HepG2 (cell line): Measurements from ENCODE around the gene GMEB2. TPM values are rescaled to one million over a fixed set of nuclear protein-coding genes. Genes with fewer than 3 reads are reported as not detected.

ENCODE experiments used
- CBX5 ChIP-seq: sonication (generic); formaldehyde crosslinking; IDR thresholded peaks from 2 replicates; pipeline ENCODE4 v1.4.0; 2020; ENCODE audit warnings: missing genetic modification reagents, borderline replicate concordance
- CREB1 ChIP-seq, 2 experiments: fragments of 450-650 bp in 1 of 2; IDR thresholded peaks; 2 replicates each; pipeline ENCODE4 v1.6.1; 2016 to 2017; ENCODE audit warnings: control low read depth in 1 of 2, mild to moderate bottlenecking in 1 of 2, missing compliant biosample characterization in 1 of 2, missing genetic modification characterization in 1 of 2
- ELF1 ChIP-seq: sonication (generic); formaldehyde crosslinking; IDR thresholded peaks from 2 replicates; pipeline ENCODE4 v1.4.0; 2020; ENCODE audit warnings: missing genetic modification reagents
- FOXJ3 ChIP-seq: sonication (generic); formaldehyde crosslinking; IDR thresholded peaks from 2 replicates; pipeline ENCODE4 v1.4.0; 2020; ENCODE audit warnings: missing genetic modification reagents, mild to moderate bottlenecking, borderline replicate concordance
- HDAC2 ChIP-seq: sonication (generic); formaldehyde crosslinking; IDR thresholded peaks from 2 replicates; pipeline ENCODE4 v1.4.0; 2020; ENCODE audit warnings: missing genetic modification reagents
- IKZF1 ChIP-seq: fragments of 450-650 bp; IDR thresholded peaks from 2 replicates; pipeline ENCODE4 v1.7.1; 2016
- MZF1 ChIP-seq: sonication (generic); formaldehyde crosslinking; IDR thresholded peaks from 2 replicates; pipeline ENCODE4 v1.8.1; 2023; ENCODE audit warnings: mild to moderate bottlenecking, missing genetic modification reagents, borderline replicate concordance
- NCOA1 ChIP-seq: sonication (generic); formaldehyde crosslinking; IDR thresholded peaks from 2 replicates; pipeline ENCODE4 v1.9.0; 2021; ENCODE audit warnings: missing genetic modification reagents
- PAWR ChIP-seq: sonication (generic); formaldehyde crosslinking; IDR thresholded peaks from 2 replicates; pipeline ENCODE4 v1.4.0; 2020; ENCODE audit warnings: missing genetic modification reagents, mild to moderate bottlenecking, borderline replicate concordance
- PAX8 ChIP-seq: sonication (generic); formaldehyde crosslinking; IDR thresholded peaks from 2 replicates; pipeline ENCODE4 v1.8.0; 2022; ENCODE audit warnings: mild to moderate bottlenecking, missing genetic modification reagents, borderline replicate concordance
- RELA ChIP-seq: sonication (generic); formaldehyde crosslinking; IDR thresholded peaks from 2 replicates; pipeline ENCODE4 v1.4.0; 2020; ENCODE audit warnings: missing genetic modification reagents
- RXRB ChIP-seq: IDR thresholded peaks from 2 replicates; pipeline ENCODE4 v1.6.1; 2016; ENCODE audit warnings: borderline replicate concordance, missing genetic modification reagents, missing compliant biosample characterization
- SP1 ChIP-seq, 2 experiments: fragments of 450-650 bp in 1 of 2; sonication (generic) in 1 of 2; formaldehyde crosslinking in 1 of 2; IDR thresholded peaks; 2 replicates each; pipeline versions ENCODE4 v1.4.0 to v1.6.1; 2016 to 2020; ENCODE audit warnings: missing genetic modification reagents in 1 of 2
- TCF12 ChIP-seq, 2 experiments: fragments of 450-650 bp in 1 of 2; sonication (generic) in 1 of 2; formaldehyde crosslinking in 1 of 2; IDR thresholded peaks; 2 replicates each; pipeline versions ENCODE4 v1.6.1 to v1.8.0; 2017 to 2022; ENCODE audit warnings: antibody characterized with exemption in 1 of 2, mild to moderate bottlenecking in 1 of 2, missing genetic modification reagents in 1 of 2, moderate library complexity in 1 of 2
- ZFYVE20 ChIP-seq: sonication (generic); formaldehyde crosslinking; IDR thresholded peaks from 2 replicates; pipeline ENCODE4 v1.8.0; 2023; ENCODE audit warnings: low read depth, mild to moderate bottlenecking, moderate library complexity, missing genetic modification reagents, borderline replicate concordance
- ZNF101 ChIP-seq: sonication (generic); formaldehyde crosslinking; IDR thresholded peaks from 2 replicates; pipeline ENCODE4 v1.4.0; 2020; ENCODE audit warnings: mild to moderate bottlenecking, low read depth, missing genetic modification reagents, borderline replicate concordance
- ZNF264 ChIP-seq: sonication (generic); formaldehyde crosslinking; IDR thresholded peaks from 2 replicates; pipeline ENCODE4 v1.4.0; 2020; ENCODE audit warnings: missing genetic modification reagents
- ZNF546 ChIP-seq: sonication (generic); formaldehyde crosslinking; conservative IDR thresholded peaks from 2 replicates; pipeline ENCODE4 v1.8.1; 2023; ENCODE audit warnings: mild to moderate bottlenecking, missing genetic modification reagents
- ZNF572 ChIP-seq: sonication (generic); formaldehyde crosslinking; IDR thresholded peaks from 2 replicates; pipeline ENCODE4 v1.5.1; 2020; ENCODE audit warnings: mild to moderate bottlenecking, missing genetic modification reagents
- ZNF614 ChIP-seq: IDR thresholded peaks from 2 replicates; pipeline ENCODE4 v1.6.1; 2018; ENCODE audit warnings: missing biosample characterization, missing genetic modification reagents, inconsistent platforms, borderline replicate concordance
- ZNF619 ChIP-seq: sonication (generic); formaldehyde crosslinking; IDR thresholded peaks from 2 replicates; pipeline ENCODE4 v1.4.0; 2020; ENCODE audit warnings: mild to moderate bottlenecking, missing genetic modification reagents
- ZNF737 ChIP-seq: sonication (generic); formaldehyde crosslinking; IDR thresholded peaks from 2 replicates; pipeline ENCODE4 v1.5.0; 2020; ENCODE audit warnings: missing genetic modification reagents, mild to moderate bottlenecking, borderline replicate concordance
- ZNF773 ChIP-seq: sonication (generic); formaldehyde crosslinking; IDR thresholded peaks from 2 replicates; pipeline ENCODE4 v1.4.0; 2020; ENCODE audit warnings: missing genetic modification reagents, borderline replicate concordance
- ZNF782 ChIP-seq: sonication (generic); formaldehyde crosslinking; IDR thresholded peaks from 2 replicates; pipeline ENCODE4 v1.4.0; 2020; ENCODE audit warnings: missing genetic modification reagents, mild to moderate bottlenecking, borderline replicate concordance
- ZSCAN20 ChIP-seq: sonication (generic); formaldehyde crosslinking; IDR thresholded peaks from 2 replicates; pipeline ENCODE4 v1.4.0; 2020; ENCODE audit warnings: missing genetic modification reagents, mild to moderate bottlenecking, borderline replicate concordance
- polyA plus RNA-seq, 8 experiments: library from polyadenylated mRNA; depleted of rRNA in 3 of 8; stranded (reverse) in 7 of 8; unstranded in 1 of 8; fragments of >200 nt; fragmentation: Illumina TruSeq in 4 of 8; extraction: Trizol in 4 of 8; gene quantifications; 2 replicates each; pipeline versions ENCODE4 v1.2.1 to v1.2.3, GENCODE V29; 2011 to 2016; ENCODE audit warnings: low read depth in 4 of 8, missing spikeins in 1 of 8, mixed read lengths in 1 of 8; ENCODE audit not compliant: insufficient read depth in 1 of 8
- total RNA-seq, 5 experiments: library from RNA; depleted of rRNA; stranded (reverse); fragments of >200 nt; fragmentation: Illumina TruSeq; extraction: Trizol; gene quantifications; 2 replicates each; pipeline ENCODE4 v1.2.3, GENCODE V29; 2016; ENCODE audit warnings: low read depth in 1 of 5
- TF ChIP-seq, protein P1 (sequence below): IDR thresholded peaks from 2 replicates; pipeline ENCODE4 v1.6.1; 2016; ENCODE audit warnings: mild to moderate bottlenecking, missing biosample characterization, missing genetic modification reagents
- TF ChIP-seq, protein P2 (sequence below): sonication (generic); formaldehyde crosslinking; IDR thresholded peaks from 2 replicates; pipeline ENCODE4 v1.8.0; 2022; ENCODE audit warnings: missing genetic modification reagents, mild to moderate bottlenecking, inconsistent platforms, borderline replicate concordance

Gene GMEB2
- total and polyA plus RNA-seq, 2 of the 13 experiments (the other 11 are each of a cell fraction or from before 2014, with no cell fraction given): 10.6 to 12.4 TPM

DNA sequence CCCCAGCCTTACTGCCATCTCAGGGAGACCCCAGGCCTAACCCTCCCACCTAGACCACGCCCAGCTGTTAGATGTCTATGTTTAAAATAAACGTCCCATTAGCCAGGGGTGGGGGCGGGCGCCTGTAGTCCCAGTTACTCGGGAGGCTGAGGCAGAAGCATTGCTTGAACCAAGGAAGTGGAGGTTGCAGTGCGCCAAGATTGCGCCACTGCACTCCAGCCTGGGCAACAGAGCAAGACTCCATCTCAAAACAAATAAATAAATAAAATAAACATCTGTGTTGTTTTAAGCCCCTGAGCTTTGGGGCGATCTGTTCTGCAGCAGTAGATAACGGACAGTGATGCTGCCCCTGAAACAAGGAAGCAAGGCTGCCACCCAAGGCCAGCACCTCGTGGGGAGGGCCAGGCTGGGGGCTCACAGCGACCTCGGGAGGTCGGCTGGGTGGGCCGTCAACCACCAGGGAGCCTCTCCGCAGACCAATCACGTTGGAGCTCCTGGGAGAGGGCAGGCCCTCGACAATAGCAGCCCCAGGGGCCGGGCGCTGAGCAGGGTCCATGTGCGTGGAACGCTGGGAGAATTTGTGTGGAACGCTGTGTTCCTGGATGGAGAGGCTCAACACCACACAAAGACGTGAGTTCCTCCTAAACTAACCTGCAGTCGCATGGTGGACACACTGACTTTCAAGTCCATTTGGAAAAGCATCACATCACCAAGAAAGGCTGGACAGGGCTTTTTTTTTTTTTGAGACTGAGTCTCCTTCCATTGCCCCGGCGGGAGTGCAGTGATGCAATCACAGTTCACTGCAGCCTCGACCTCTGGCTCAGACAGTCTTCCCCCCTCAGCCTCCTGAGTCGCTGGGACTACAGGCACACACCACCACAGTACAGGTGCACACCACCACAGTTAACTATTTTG, 51.8 kb downstream of the GMEB2 start (continued):
- TF ChIP-seq NCOA1 (CRISPR knock-in tag) (no peak), ZNF101 (CRISPR knock-in tag) (no peak), RXRB (CRISPR knock-in tag) (no peak; the same call in 1 of the 2 replicates), ZNF264 (CRISPR knock-in tag) (no peak), HDAC2 (CRISPR knock-in tag) (peak; percentile 63; the same call in 1 of the 2 replicates), ZFYVE20 (CRISPR knock-in tag) (no peak), ZNF782 (CRISPR knock-in tag) (no peak), RELA (no peak), ELF1 (no peak; the same call in 1 of the 2 replicates), ZNF773 (CRISPR knock-in tag) (no peak), ZSCAN20 (CRISPR knock-in tag) (0 out of 2 replicates have a peak, but pooled peaks have one; percentile 23), ZNF619 (no peak), ZNF546 (no peak), CREB1 (IDR thresholded peaks at IDR 0.05) (no peak), CREB1 (CRISPR knock-in tag; IDR thresholded peaks at IDR 0.05) (no peak), ZNF614 (peak; percentile 27; the same call in 1 of the 2 replicates), PAX8 (CRISPR knock-in tag) (no peak), MZF1 (CRISPR knock-in tag) (no peak), FOXJ3 (CRISPR knock-in tag) (no peak), IKZF1 (no peak), TCF12 (IDR thresholded peaks at IDR 0.05) (no peak), TCF12 (CRISPR knock-in tag; IDR thresholded peaks at IDR 0.05) (0 out of 2 replicates have a peak, but pooled peaks have one; percentile 32), SP1 (IDR thresholded peaks at IDR 0.05) (no peak), SP1 (CRISPR knock-in tag; IDR thresholded peaks at IDR 0.05) (no peak; the same call in 1 of the 2 replicates), CBX5 (CRISPR knock-in tag) (peak; percentile 9; the same call in 1 of the 2 replicates), PAWR (CRISPR knock-in tag) (no peak), ZNF737 (CRISPR knock-in tag) (peak; percentile 76; the same call in 1 of the 2 replicates), ZNF572 (CRISPR knock-in tag) (0 out of 2 replicates have a peak, but pooled peaks have one; percentile 63)
- TF ChIP-seq, protein P1, sequence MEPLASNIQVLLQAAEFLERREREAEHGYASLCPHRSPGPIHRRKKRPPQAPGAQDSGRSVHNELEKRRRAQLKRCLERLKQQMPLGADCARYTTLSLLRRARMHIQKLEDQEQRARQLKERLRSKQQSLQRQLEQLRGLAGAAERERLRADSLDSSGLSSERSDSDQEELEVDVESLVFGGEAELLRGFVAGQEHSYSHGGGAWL: peak; percentile 70; the same call in 1 of the 2 replicates
- TF ChIP-seq, protein P2, sequence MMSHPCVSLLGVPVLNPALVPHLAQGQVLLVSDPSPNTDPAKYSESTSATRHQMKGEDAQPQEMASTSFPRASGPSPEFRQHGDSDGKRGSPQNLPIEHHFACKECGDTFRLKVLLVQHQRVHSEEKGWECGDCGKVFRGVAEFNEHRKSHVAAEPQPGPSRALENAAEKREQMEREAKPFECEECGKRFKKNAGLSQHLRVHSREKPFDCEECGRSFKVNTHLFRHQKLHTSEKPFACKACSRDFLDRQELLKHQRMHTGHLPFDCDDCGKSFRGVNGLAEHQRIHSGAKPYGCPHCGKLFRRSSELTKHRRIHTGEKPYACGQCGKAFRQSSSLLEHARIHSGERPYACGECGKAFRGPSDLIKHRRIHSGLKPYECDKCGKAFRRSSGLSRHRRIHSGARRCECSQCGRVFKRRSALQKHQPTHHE (CRISPR knock-in tag): 0 out of 2 replicates have a peak, but pooled peaks have one; percentile 25
